SK-N-SH treated with all-trans-retinoic acid at 6 μM for 48 hours (cell line): ENCODE measurements around the gene COL25A1.

Experiments
- ATAC-seq: fragments of 200-7000 bp; cut with Tn5 transposase; 3 replicates; pipeline ENCODE4 v1.9.1; 2020; ENCODE audit warnings: mild to moderate bottlenecking, moderate library complexity
- ARNTL ChIP-seq: fragments of 450-650 bp; formaldehyde crosslinking; IDR thresholded peaks from 2 replicates; pipeline ENCODE4 v1.5.0; 2020; ENCODE audit warnings: low read depth, mild to moderate bottlenecking, moderate library complexity, borderline replicate concordance
- BACH2 ChIP-seq: fragments of 250-450 bp; sonication (Bioruptor Pico); IDR thresholded peaks from 2 replicates; pipeline ENCODE4 v1.9.0; 2021; ENCODE audit warnings: mild to moderate bottlenecking, borderline replicate concordance
- CREB5 ChIP-seq: fragments of 250-450 bp; sonication (Bioruptor Pico); IDR thresholded peaks from 2 replicates; pipeline ENCODE4 v1.5.1; 2020; ENCODE audit warnings: low read depth, mild to moderate bottlenecking, moderate library complexity
- CSDC2 ChIP-seq: fragments of 250-450 bp; sonication (Bioruptor Pico); IDR thresholded peaks from 2 replicates; pipeline ENCODE4 v1.5.0; 2020; ENCODE audit warnings: mild to moderate bottlenecking, moderate library complexity
- CSRNP3 ChIP-seq: fragments of 250-450 bp; sonication (Bioruptor Pico); IDR thresholded peaks from 2 replicates; pipeline ENCODE4 v1.5.1; 2021; ENCODE audit warnings: mild to moderate bottlenecking, moderate library complexity
- ESRRG ChIP-seq: fragments of 250-450 bp; sonication (Bioruptor Pico); IDR thresholded peaks from 2 replicates; pipeline ENCODE4 v1.6.1; 2021; ENCODE audit warnings: mild to moderate bottlenecking
- GLIS3 ChIP-seq: fragments of 250-450 bp; sonication (Bioruptor Pico); IDR thresholded peaks from 2 replicates; pipeline ENCODE4 v1.5.0; 2020; ENCODE audit warnings: mild to moderate bottlenecking, moderate library complexity
- OSR1 ChIP-seq: fragments of 250-450 bp; sonication (Bioruptor Pico); IDR thresholded peaks from 2 replicates; pipeline ENCODE4 v1.8.0; 2022; ENCODE audit warnings: moderate library complexity, mild to moderate bottlenecking, inconsistent platforms
- PATZ1 ChIP-seq: fragments of 250-450 bp; sonication (Bioruptor Pico); IDR thresholded peaks from 2 replicates; pipeline ENCODE4 v1.8.0; 2020; ENCODE audit warnings: mild to moderate bottlenecking, moderate library complexity, borderline replicate concordance
- POU6F1 ChIP-seq: fragments of 250-450 bp; sonication (Bioruptor Pico); IDR thresholded peaks from 2 replicates; pipeline ENCODE4 v1.8.0; 2021; ENCODE audit warnings: low read depth, mild to moderate bottlenecking, moderate library complexity, borderline replicate concordance
- PPARA ChIP-seq: fragments of 250-450 bp; sonication (Bioruptor Pico); IDR thresholded peaks from 2 replicates; pipeline ENCODE4 v1.5.0; 2020; ENCODE audit warnings: mild to moderate bottlenecking, borderline replicate concordance
- RARB ChIP-seq: fragments of 250-450 bp; sonication (Bioruptor Pico); IDR thresholded peaks from 2 replicates; pipeline ENCODE4 v1.8.0; 2021; ENCODE audit warnings: mild to moderate bottlenecking, moderate library complexity
- TCF4 ChIP-seq: fragments of 250-450 bp; sonication (Bioruptor Pico); IDR thresholded peaks from 2 replicates; pipeline ENCODE4 v1.8.0; 2021; ENCODE audit warnings: mild to moderate bottlenecking, moderate library complexity, borderline replicate concordance
- TOX ChIP-seq: fragments of 250-450 bp; sonication (Bioruptor Pico); IDR thresholded peaks from 2 replicates; pipeline ENCODE4 v1.8.0; 2021; ENCODE audit warnings: mild to moderate bottlenecking, moderate library complexity, borderline replicate concordance
- TSHZ2 ChIP-seq: fragments of 250-450 bp; sonication (Bioruptor Pico); IDR thresholded peaks from 2 replicates; pipeline ENCODE4 v1.5.0; 2020; ENCODE audit warnings: mild to moderate bottlenecking, moderate library complexity
- ZC3H10 ChIP-seq: fragments of 250-450 bp; sonication (Bioruptor Pico); IDR thresholded peaks from 2 replicates; pipeline ENCODE4 v1.5.1; 2021; ENCODE audit warnings: mild to moderate bottlenecking, moderate library complexity
- ZFP3 ChIP-seq: fragments of 250-450 bp; sonication (Bioruptor Pico); IDR thresholded peaks from 2 replicates; pipeline ENCODE4 v1.5.0; 2020; ENCODE audit warnings: mild to moderate bottlenecking, moderate library complexity
- ZFP30 ChIP-seq: fragments of 450-650 bp; formaldehyde crosslinking; IDR thresholded peaks from 2 replicates; pipeline ENCODE4 v1.5.0; 2022; ENCODE audit warnings: mild to moderate bottlenecking, moderate library complexity
- ZNF565 ChIP-seq: fragments of 450-650 bp; formaldehyde crosslinking; conservative IDR thresholded peaks from 2 replicates; pipeline ENCODE4 v1.5.0; 2020; ENCODE audit warnings: low read depth, mild to moderate bottlenecking, moderate library complexity
- ZNF70 ChIP-seq: fragments of 450-650 bp; formaldehyde crosslinking; IDR thresholded peaks from 2 replicates; pipeline ENCODE4 v1.5.0; 2020; ENCODE audit warnings: mild to moderate bottlenecking, moderate library complexity
- ZNF8 ChIP-seq: fragments of 450-650 bp; formaldehyde crosslinking; IDR thresholded peaks from 2 replicates; pipeline ENCODE4 v1.5.0; 2020; ENCODE audit warnings: mild to moderate bottlenecking, moderate library complexity

Gene COL25A1

GRCh38 chr4:108917255-108917654 lies 385.2 kb downstream of the COL25A1 start:
- no peak for ATAC-seq
- no peak for TF ChIP-seq ARNTL (CRISPR knock-in tag)
- TF ChIP-seq OSR1, result no peak
- TF ChIP-seq ZNF565 (CRISPR knock-in tag), result no peak
- TF ChIP-seq BACH2 (CRISPR knock-in tag), result no peak
- TF ChIP-seq TOX (CRISPR knock-in tag), result no peak
- TF ChIP-seq PPARA (CRISPR knock-in tag), result no peak
- no peak for TF ChIP-seq TCF4
- no peak for TF ChIP-seq ZFP30 (CRISPR knock-in tag)
- TF ChIP-seq ZC3H10 (CRISPR knock-in tag), result no peak
- no peak for TF ChIP-seq GLIS3
- TF ChIP-seq CREB5, result no peak
- TF ChIP-seq TSHZ2 (CRISPR knock-in tag), result no peak
- TF ChIP-seq ESRRG (CRISPR knock-in tag), result no peak
- TF ChIP-seq RARB (CRISPR knock-in tag), result no peak
- no peak for TF ChIP-seq PATZ1
- TF ChIP-seq ZNF8, result no peak
- TF ChIP-seq ZNF70 (CRISPR knock-in tag), result no peak
- TF ChIP-seq POU6F1, result no peak
- TF ChIP-seq CSDC2 (CRISPR knock-in tag), result no peak

GRCh38 chr4:108916638-108917037 lies 385.8 kb downstream of the COL25A1 start:
- TF ChIP-seq ZFP30 (CRISPR knock-in tag) (no peak), ZC3H10 (CRISPR knock-in tag) (no peak), TOX (CRISPR knock-in tag) (no peak), BACH2 (CRISPR knock-in tag) (no peak), ZNF70 (CRISPR knock-in tag) (no peak), ZFP3 (CRISPR knock-in tag) (no peak), ARNTL (CRISPR knock-in tag) (no peak), CSRNP3 (CRISPR knock-in tag) (no peak), CREB5 (no peak), OSR1 (no peak), PATZ1 (no peak), TCF4 (no peak), ZNF565 (CRISPR knock-in tag) (no peak), RARB (CRISPR knock-in tag) (no peak)
- ATAC-seq, result no peak
